Measurements from ENCODE around the gene GNAO1. TPM values are rescaled to one million over a fixed set of nuclear protein-coding genes. Genes with fewer than 3 reads are reported as not detected.

GNAO1 gene
- total and polyA plus RNA-seq, 2 of the 13 experiments (the other 11 are each of a cell fraction or from before 2014, with no cell fraction given): not detected

GRCh38 chr16:56263711-56264608 is 72.7 kb downstream of the GNAO1 start (continued):
- peak; percentile 74; the same call in 1 of the 2 replicates for TF ChIP-seq AHDC1 (CRISPR knock-in tag; IDR thresholded peaks at IDR 0.05; ENCODE audit: borderline replicate concordance)
- no peak for TF ChIP-seq ZNF431 (CRISPR knock-in tag; IDR thresholded peaks at IDR 0.05; ENCODE audit: borderline replicate concordance, low read depth)
- no peak for TF ChIP-seq ZBTB21 (CRISPR knock-in tag; IDR thresholded peaks at IDR 0.05)
- TF ChIP-seq DRAP1 (CRISPR knock-in tag; IDR thresholded peaks at IDR 0.05): no peak
- no peak for TF ChIP-seq TBP (CRISPR knock-in tag; IDR thresholded peaks at IDR 0.05)
- TF ChIP-seq ZBTB38 (CRISPR knock-in tag; IDR thresholded peaks at IDR 0.05): no peak
- TF ChIP-seq ZNF383 (CRISPR knock-in tag; IDR thresholded peaks at IDR 0.05; ENCODE audit: borderline replicate concordance): no peak
- no peak for TF ChIP-seq MTF1 (CRISPR knock-in tag; IDR thresholded peaks at IDR 0.05)
- TF ChIP-seq KAT7 (CRISPR knock-in tag; IDR thresholded peaks at IDR 0.05; ENCODE audit: borderline replicate concordance): no peak
- TF ChIP-seq CAMTA2 (CRISPR knock-in tag; IDR thresholded peaks at IDR 0.05; ENCODE audit: borderline replicate concordance): no peak
- TF ChIP-seq PRDM4 (CRISPR knock-in tag; IDR thresholded peaks at IDR 0.05; ENCODE audit: borderline replicate concordance): no peak
- TF ChIP-seq ZNF773 (CRISPR knock-in tag; IDR thresholded peaks at IDR 0.05; ENCODE audit: borderline replicate concordance): no peak
- peak; percentile 33 for TF ChIP-seq ASH2L (IDR thresholded peaks at IDR 0.05; ENCODE audit: insufficient read length, low read depth, low read length)
- peak; percentile 73 for TF ChIP-seq PBX2 (CRISPR knock-in tag; IDR thresholded peaks at IDR 0.05)
- no peak for TF ChIP-seq ZNF232 (CRISPR knock-in tag; IDR thresholded peaks at IDR 0.05; ENCODE audit: borderline replicate concordance)

Measured in HepG2 (cell line).